D721Med (cell line): ENCODE measurements around the gene MPC1.

ENCODE experiments used
- DNase-seq: peaks from one replicate; pipeline ENCODE4 v3.0.0; 2011; ENCODE audit warnings: low spot score; ENCODE audit not compliant: insufficient read length
- FAIRE-seq: peaks from 2 replicates; lab custom pipeline; 2011; peaks lifted over from hg19 to GRCh38; lab: Jason Lieb, UNC
- TF ChIP-seq, protein P1 (sequence below): IDR thresholded peaks from 2 replicates; pipeline ENCODE4 v1.5.1; 2012; ENCODE audit warnings: mild to moderate bottlenecking, control low read depth; ENCODE audit not compliant: insufficient read depth; ENCODE audit errors: missing control alignments

Gene MPC1

DNA sequence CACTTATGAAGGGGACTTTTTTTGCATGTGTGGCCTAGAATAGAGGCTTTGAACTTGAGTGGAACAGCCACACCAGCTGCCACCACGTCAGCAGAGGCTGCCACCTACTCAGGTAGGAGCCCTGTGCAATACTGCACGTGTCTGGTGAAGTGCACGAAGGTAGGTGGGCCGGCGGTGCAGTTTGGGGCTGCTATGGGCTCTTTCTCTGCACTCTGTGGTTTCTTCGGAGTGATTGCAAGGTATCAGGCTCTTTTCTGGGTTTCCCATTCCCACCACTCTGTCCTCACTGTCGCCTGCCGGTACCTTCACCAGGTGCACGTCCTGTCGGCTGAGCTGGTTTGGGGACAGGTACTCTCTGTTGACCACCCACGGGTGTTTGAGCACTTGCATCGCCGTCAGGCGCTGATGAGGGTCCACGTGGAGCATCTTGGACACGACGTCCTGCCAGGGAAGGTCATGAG is 30.8 kb upstream of the MPC1 start:
- FAIRE-seq (no peak), DNase-seq (no peak)
- TF ChIP-seq, protein P1, sequence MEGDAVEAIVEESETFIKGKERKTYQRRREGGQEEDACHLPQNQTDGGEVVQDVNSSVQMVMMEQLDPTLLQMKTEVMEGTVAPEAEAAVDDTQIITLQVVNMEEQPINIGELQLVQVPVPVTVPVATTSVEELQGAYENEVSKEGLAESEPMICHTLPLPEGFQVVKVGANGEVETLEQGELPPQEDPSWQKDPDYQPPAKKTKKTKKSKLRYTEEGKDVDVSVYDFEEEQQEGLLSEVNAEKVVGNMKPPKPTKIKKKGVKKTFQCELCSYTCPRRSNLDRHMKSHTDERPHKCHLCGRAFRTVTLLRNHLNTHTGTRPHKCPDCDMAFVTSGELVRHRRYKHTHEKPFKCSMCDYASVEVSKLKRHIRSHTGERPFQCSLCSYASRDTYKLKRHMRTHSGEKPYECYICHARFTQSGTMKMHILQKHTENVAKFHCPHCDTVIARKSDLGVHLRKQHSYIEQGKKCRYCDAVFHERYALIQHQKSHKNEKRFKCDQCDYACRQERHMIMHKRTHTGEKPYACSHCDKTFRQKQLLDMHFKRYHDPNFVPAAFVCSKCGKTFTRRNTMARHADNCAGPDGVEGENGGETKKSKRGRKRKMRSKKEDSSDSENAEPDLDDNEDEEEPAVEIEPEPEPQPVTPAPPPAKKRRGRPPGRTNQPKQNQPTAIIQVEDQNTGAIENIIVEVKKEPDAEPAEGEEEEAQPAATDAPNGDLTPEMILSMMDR, result no peak

DNA sequence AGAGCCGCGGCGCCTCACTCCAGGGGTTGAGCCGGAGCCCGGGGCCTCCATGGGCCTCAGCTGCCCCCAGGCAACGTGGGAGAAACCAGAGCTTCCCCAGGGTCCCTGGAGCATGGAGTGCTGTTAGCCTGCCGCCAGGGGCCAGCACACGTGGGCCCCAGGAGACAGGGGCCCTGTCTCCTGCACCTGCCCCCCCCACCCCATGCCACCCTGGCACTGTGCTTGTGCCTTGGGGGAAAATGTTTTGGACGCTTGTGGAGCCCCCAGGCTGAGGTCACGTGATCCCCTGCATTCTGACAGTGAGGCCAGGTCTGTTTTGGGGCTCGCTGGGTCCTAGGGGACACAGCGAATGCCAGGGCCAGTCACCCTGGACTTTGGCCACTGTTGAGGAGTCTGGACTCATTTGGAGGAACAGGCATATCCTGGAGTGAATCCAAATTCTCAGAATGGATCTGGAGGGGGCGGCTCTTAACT is 30.2 kb upstream of the MPC1 start:
- DNase-seq (no peak), FAIRE-seq (no peak)
- TF ChIP-seq, protein P1, result no peak

DNA sequence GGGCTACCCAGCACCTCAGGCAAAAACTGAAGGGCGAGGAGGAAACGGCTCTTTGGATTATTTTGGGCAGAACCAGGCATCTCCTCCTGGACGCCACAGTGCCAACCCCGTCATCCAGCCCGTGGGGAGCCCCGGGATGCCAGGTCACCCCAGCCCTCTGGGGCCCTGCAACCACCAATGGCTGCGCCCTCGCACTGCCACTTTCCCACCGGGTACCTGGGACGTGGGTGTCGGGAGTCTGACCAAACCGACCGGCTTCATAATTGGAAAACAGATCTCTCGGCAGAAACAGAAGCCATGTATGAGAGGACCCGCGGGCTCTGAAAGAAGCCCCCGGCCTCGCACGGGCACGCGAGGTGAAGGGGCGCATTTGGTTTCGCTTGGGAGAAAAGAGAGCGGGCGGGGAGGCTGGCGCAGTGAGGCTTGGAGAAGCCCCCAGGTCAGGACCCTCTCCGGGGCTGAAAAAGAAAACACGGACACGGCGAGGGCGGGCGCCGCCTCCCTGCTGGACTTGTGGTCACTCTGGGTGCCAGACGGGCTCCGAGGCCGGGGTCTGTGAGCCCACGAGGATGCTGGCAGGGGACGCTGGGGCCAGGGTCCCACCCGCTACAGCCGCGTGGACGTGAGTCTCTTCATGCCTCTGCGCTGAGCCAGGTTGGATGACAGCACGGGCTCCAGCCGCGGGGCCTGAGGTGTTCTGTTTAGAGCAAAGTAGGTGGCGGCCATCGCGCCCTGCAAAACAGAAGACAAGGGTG is 29.6 kb upstream of the MPC1 start:
- TF ChIP-seq, protein P1, result no peak
- FAIRE-seq (no peak), DNase-seq (no peak)

DNA sequence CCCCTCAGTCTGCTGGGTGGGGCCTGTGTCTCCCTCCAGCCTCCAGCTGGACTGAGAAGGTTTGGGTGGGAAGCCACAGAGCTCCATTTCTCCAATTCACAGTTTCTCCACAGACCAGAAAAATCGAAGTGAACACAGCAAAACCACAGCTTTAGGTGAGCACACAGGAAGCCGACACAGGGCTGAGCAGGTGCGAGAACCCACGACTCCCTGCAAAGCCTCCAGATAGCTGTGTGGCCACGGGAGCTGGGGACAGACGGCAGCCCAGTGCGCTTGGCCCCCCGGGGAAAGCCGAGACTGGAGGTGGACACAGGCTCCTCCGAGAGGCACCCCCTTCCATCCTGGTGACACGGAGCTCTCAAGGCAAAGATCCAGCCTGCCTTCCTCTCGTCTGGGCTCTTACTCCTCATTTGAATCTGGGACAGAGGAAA is 29.0 kb upstream of the MPC1 start:
- DNase-seq, result no peak
- TF ChIP-seq, protein P1, result no peak

DNA sequence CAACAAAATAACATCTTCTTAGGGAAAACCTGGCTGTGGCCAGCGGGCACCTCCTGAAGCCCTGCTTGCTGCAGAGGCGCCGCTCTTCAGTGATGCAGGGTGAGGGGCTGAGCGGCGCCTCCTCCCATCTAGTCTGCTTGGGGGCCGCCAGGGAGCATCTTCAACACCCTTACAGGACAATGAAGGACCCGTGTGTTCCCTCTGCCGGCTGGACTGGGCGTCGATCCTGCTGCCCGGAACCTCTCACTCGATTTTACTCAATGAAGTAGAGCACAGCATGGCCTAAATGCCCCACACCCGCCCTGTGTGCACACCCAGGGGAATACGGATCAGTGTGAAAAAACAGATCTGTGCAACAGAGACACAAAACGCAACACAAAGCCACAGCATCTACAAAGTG is 28.5 kb upstream of the MPC1 start:
- TF ChIP-seq, protein P1, result no peak
- FAIRE-seq (no peak), DNase-seq (no peak)

More for the DNA sequence above, 29.0 kb upstream of the MPC1 start:
- no peak for FAIRE-seq

DNA sequence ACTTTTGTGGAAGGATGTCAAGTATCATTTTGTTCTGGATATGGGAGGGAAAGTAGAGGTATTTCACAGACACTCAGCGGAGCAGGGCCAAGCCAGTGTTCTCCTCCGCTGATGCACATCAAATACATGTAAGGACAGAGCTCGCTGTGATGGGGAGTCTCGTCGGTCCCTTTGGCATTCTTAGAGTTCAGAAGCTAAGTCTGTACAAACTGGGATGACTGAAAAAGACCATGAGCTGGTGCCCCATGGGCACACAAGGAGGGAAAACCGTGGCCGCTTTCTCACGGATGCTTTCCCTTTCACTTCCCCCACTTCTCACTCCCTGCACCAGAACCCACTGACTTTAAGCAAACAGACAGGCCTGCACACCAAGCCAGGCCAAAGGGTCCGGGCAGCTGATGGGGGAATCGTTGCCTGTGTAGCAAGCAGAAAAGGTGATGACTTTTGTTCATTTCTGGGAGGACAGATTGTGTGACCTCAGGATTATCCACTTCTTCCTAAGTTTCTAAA is 27.7 kb upstream of the MPC1 start:
- TF ChIP-seq, protein P1, result no peak
- DNase-seq, result no peak
- FAIRE-seq, result no peak
